Nephron progenitor cell (in vitro differentiated cells): ENCODE data around the gene PDZD4.

Source experiments
- DNase-seq: peaks from one replicate; pipeline ENCODE4 v3.0.0; 2021
- H3K27ac Mint-ChIP-seq: 2 replicates; pipeline ENCODE4 v1.8.0; 2021; ENCODE audit warnings: mild to moderate bottlenecking, moderate library complexity, mixed read lengths
- H3K27me3 Mint-ChIP-seq: 2 replicates; pipeline ENCODE4 v1.8.0; 2021; ENCODE audit warnings: mild to moderate bottlenecking, low read depth, mixed read lengths; ENCODE audit not compliant: poor library complexity
- H3K36me3 Mint-ChIP-seq: 2 replicates; pipeline ENCODE4 v1.8.0; 2021; ENCODE audit warnings: low read depth, mixed read lengths
- H3K4me1 Mint-ChIP-seq: 2 replicates; pipeline ENCODE4 v1.8.0; 2021; ENCODE audit warnings: mixed read lengths
- H3K4me3 Mint-ChIP-seq: 2 replicates; pipeline ENCODE4 v1.8.0; 2021; ENCODE audit warnings: mild to moderate bottlenecking, moderate library complexity, mixed read lengths
- H3K9me3 Mint-ChIP-seq: 2 replicates; pipeline ENCODE4 v1.8.0; 2021; ENCODE audit warnings: mild to moderate bottlenecking, moderate library complexity, mixed read lengths
- CTCF ChIP-seq: fragments of 200-600 bp; sonication (generic); IDR thresholded peaks from 2 replicates; pipeline ENCODE4 v1.5.0; 2021; ENCODE audit warnings: antibody characterized with exemption

Gene PDZD4

GRCh38 chrX:153828723-153829548, 1.4 kb downstream of the PDZD4 start:
- Mint-ChIP-seq H3K27me3 (peaks cover 70% of the 10 kb centered on the region), H3K4me1 (peaks cover 3% of the 10 kb centered on the region), H3K4me3 (peak overlapping the region; percentile 77), H3K36me3 (no peaks in the 10 kb centered on the region), H3K9me3 (peaks cover 63% of the 10 kb centered on the region), H3K27ac (no peak overlapping the region)
- peak; percentile 44 for DNase-seq
- TF ChIP-seq CTCF = no peak

DNA sequence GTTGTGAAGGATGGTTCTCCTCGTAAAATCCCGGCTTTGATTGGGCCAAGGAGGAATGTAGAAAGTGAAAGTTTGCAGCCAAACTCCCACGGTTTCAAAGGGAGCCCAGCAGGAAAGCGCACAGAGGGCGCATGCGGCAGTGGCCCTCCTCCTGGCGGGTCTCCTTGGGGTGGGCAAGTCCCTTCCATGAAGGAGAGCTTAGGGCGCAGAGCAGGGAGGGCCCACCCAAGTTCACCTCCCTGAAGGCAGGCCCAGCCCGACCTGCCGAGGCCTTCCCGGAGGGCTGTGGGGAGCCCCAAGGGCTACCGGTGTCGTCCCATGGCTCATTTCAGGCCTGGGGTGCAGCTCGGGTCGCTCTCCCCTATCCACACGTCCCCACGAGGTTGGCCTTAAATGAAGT, 2.0 kb downstream of the PDZD4 start:
- DNase-seq = no peak
- TF ChIP-seq CTCF = no peak
- peaks cover 66% of the 10 kb centered on the region for H3K27me3 Mint-ChIP-seq
- no peak overlapping the region for H3K27ac Mint-ChIP-seq
- H3K4me3 Mint-ChIP-seq = peak overlapping the region; percentile 77
- peaks cover 3% of the 10 kb centered on the region for H3K4me1 Mint-ChIP-seq
- no peaks in the 10 kb centered on the region for H3K36me3 Mint-ChIP-seq
- peaks cover 64% of the 10 kb centered on the region for H3K9me3 Mint-ChIP-seq

DNA sequence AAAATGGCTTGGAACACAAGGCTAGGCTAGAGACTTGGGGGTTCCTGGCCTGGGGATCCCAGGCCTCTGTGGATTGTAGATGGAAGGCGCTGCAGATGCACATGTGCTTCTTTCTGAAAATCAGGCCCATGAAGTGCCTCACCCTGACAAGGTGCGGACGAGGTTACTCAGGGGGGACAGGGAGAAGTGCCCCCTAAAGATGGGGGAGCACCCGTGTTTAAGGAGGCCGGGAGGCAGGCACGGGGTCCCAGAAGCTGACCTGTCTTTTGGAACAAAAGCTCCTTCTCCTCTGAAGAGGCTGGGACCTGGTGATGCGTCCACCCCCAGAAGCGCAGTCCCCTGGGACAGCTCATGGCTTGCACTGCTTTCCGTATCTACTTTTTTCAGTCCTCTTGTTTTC, 2.4 kb downstream of the PDZD4 start:
- H3K4me3 Mint-ChIP-seq = peak overlapping the region; percentile 8
- no peak overlapping the region for H3K27ac Mint-ChIP-seq

DNA sequence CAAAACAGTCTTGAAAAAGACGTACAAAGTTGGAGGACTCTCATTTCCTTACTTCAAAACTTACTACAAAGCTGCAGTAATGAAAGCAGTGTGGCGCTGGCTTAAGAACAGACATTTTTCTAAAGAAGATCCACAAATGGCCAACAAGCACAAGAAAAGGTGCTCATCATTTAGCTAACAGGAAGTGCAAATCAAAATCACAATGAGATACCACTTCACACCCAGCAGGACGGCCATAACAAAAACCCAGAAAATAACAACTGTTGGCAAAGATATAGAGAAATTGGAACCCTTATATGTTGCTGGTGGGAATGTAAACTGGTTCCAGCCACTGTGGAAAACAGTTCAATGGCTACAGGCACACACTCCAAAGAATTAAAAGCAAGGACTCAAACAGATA, 3.3 kb downstream of the PDZD4 start:
- H3K36me3 Mint-ChIP-seq = no peaks in the 10 kb centered on the region
- H3K27me3 Mint-ChIP-seq = peaks cover 53% of the 10 kb centered on the region
- TF ChIP-seq CTCF = no peak
- H3K4me3 Mint-ChIP-seq = no peak overlapping the region
- peaks cover 63% of the 10 kb centered on the region for H3K9me3 Mint-ChIP-seq
- H3K27ac Mint-ChIP-seq = no peak overlapping the region
- H3K4me1 Mint-ChIP-seq = peaks cover 11% of the 10 kb centered on the region
- no peak for DNase-seq

More for the DNA sequence above, 2.4 kb downstream of the PDZD4 start:
- Mint-ChIP-seq H3K36me3 (no peaks in the 10 kb centered on the region), H3K27me3 (peaks cover 62% of the 10 kb centered on the region), H3K9me3 (peaks cover 62% of the 10 kb centered on the region), H3K4me1 (peaks cover 3% of the 10 kb centered on the region)
- DNase-seq = no peak
- TF ChIP-seq CTCF = no peak

GRCh38 chrX:153825042-153825441, 5.3 kb downstream of the PDZD4 start:
- no peak for DNase-seq
- no peak overlapping the region for H3K27ac Mint-ChIP-seq
- no peak for TF ChIP-seq CTCF
- no peaks in the 10 kb centered on the region for H3K36me3 Mint-ChIP-seq
- H3K9me3 Mint-ChIP-seq = peaks cover 63% of the 10 kb centered on the region
- H3K4me1 Mint-ChIP-seq = peaks cover 17% of the 10 kb centered on the region
- no peak overlapping the region for H3K4me3 Mint-ChIP-seq
- peaks cover 42% of the 10 kb centered on the region for H3K27me3 Mint-ChIP-seq

DNA sequence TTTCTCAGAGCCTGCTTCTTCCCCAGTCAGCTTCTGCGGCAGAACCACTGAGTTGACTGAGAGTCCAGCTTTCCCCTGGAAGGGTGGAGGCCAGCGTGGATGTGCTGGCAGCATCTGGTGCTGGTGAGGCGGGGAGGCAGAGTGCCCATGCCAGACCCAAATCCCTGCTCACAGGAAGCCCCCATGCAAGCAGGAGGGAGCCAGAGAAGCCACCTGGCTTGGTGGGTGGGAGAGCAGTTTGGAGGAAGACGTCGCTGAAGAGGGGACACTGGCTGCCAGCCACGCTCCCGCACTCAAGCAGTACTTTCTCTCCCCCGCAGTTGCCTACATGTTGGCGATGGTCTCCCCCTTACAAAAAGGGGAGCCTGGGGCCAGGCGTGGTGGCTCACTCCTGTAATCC, 6.0 kb downstream of the PDZD4 start:
- Mint-ChIP-seq H3K36me3 (no peaks in the 10 kb centered on the region), H3K4me3 (no peak overlapping the region), H3K4me1 (peaks cover 21% of the 10 kb centered on the region), H3K9me3 (peaks cover 67% of the 10 kb centered on the region), H3K27ac (no peak overlapping the region), H3K27me3 (peaks cover 41% of the 10 kb centered on the region)
- DNase-seq = no peak
- TF ChIP-seq CTCF = no peak
